Left ventricle myocardium superior (tissue), 1 donor: Measurements from ENCODE around the gene SFT2D3. TPM values are rescaled to one million over a fixed set of nuclear protein-coding genes. Genes with fewer than 3 reads are reported as not detected.
"Not testable (repeated sequence)": the region's sequence is repeated elsewhere in the genome, so short reads cannot be mapped to it uniquely, and the experiment has no call there.

ENCODE experiments used
- ATAC-seq: fragments of 200-7000 bp; cut with Tn5 transposase; one replicate; pipeline ENCODE4 v1.9.1; 2020; ENCODE audit warnings: mild to moderate bottlenecking, moderate library complexity
- DNase-seq: peaks from one replicate; pipeline ENCODE4 v3.0.0-alpha.2; 2020
- intact Hi-C: fragments of 100-400 bp; cut with micrococcal nuclease; formaldehyde crosslinking; loops from one replicate; pipeline ENCODE4 v1.11.0; 2022
- total RNA-seq: library from RNA; stranded (reverse); fragmentation: NEBNext Ultra II Directional; extraction: Animal tissue kit (Norgen Biotek cat#: 25700); gene quantifications from one replicate; pipeline ENCODE4 v1.2.1, GENCODE V29; 2021
- donor health status: DM: no; HTN: yes; CAD: no; lungs with severe emphysema.

SFT2D3 gene
- total RNA-seq, 1 donor from 2014 or later: 3.1 TPM

- ATAC-seq (peak; percentile 58), DNase-seq (no peak)
- intact Hi-C loops: no loop called here
These were observed 32.0 kb downstream of the SFT2D3 start for GRCh38 chr2:127733113-127733815.

- DNase-seq (no peak), ATAC-seq (peak; percentile 71)
- intact Hi-C loops: no loop called here
These were observed 32.7 kb downstream of the SFT2D3 start for GRCh38 chr2:127733816-127734537.

GRCh38 chr2:127735044-127735443 lies 33.7 kb downstream of the SFT2D3 start:
- ATAC-seq (no peak), DNase-seq (no peak)
- intact Hi-C loops: no loop called here

- intact Hi-C loops: no loop called here
- DNase-seq (no peak), ATAC-seq (no peak)
These were observed 34.5 kb downstream of the SFT2D3 start for GRCh38 chr2:127735537-127736399.

GRCh38 chr2:127737892-127738291 lies 36.6 kb downstream of the SFT2D3 start:
- intact Hi-C loops: no loop called here
- ATAC-seq (no peak), DNase-seq (no peak)

GRCh38 chr2:127739800-127740199 lies 38.5 kb downstream of the SFT2D3 start:
- intact Hi-C loops: no loop called here
- ATAC-seq: no peak
- DNase-seq: no peak

- ATAC-seq: no peak
- no peak for DNase-seq
- intact Hi-C loops: no loop called here
These were observed 39.5 kb downstream of the SFT2D3 start for GRCh38 chr2:127740665-127741288.

GRCh38 chr2:127743477-127744026 lies 42.3 kb downstream of the SFT2D3 start:
- no peak for ATAC-seq
- no peak for DNase-seq

GRCh38 chr2:127747621-127748020 lies 46.3 kb downstream of the SFT2D3 start:
- intact Hi-C loops: no loop called here
- ATAC-seq: no peak

More at GRCh38 chr2:127743477-127744026, 42.3 kb downstream of the SFT2D3 start:
- intact Hi-C loops: no loop called here

GRCh38 chr2:127749537-127749936 lies 48.2 kb downstream of the SFT2D3 start:
- intact Hi-C loops, DNase-seq: not testable (repeated sequence)
- peak; percentile 46 for ATAC-seq

More at GRCh38 chr2:127747621-127748020, 46.3 kb downstream of the SFT2D3 start:
- DNase-seq: no peak

- DNase-seq (no peak), ATAC-seq (no peak)
- intact Hi-C loops: no loop called here
These were observed 52.1 kb downstream of the SFT2D3 start for GRCh38 chr2:127753374-127753773.

GRCh38 chr2:127754186-127754585 lies 52.9 kb downstream of the SFT2D3 start:
- DNase-seq (no peak), ATAC-seq (no peak)
- intact Hi-C loops: no loop called here

Other genes with a start within 250 kb of the SFT2D3 start
- 58.1 TPM for gene IWS1, start 175.0 kb upstream of the SFT2D3 start, total RNA-seq
- 0.42 TPM for gene MYO7B, start 165.8 kb upstream of the SFT2D3 start, total RNA-seq
- 0.25 TPM for gene GPR17, start 55.3 kb upstream of the SFT2D3 start, total RNA-seq
- 274 TPM for gene LIMS2, start 26.0 kb upstream of the SFT2D3 start, total RNA-seq
- gene WDR33, start 109.7 kb downstream of the SFT2D3 start, total RNA-seq: 45.2 TPM
- gene POLR2D, start 156.7 kb downstream of the SFT2D3 start, total RNA-seq: 24.8 TPM
- 9.8 TPM for gene AMMECR1L, start 184.5 kb downstream of the SFT2D3 start, total RNA-seq